HG03342 (cell line): ENCODE data around the gene KCNJ6.
A peak's percentile ranks its signal among the peaks of the same experiment; 100 is the strongest.
"Not testable (repeated sequence)": the region's sequence is repeated elsewhere in the genome, so short reads cannot be mapped to it uniquely, and the experiment has no call there.

Experiments used
- ATAC-seq: cut with Tn5 transposase; IDR thresholded peaks from one replicate; pipeline ENCODE4 v1.9.1; 2021; ENCODE audit warnings: mild to moderate bottlenecking, moderate library complexity; ENCODE audit not compliant: unreplicated experiment

KCNJ6 gene

DNA sequence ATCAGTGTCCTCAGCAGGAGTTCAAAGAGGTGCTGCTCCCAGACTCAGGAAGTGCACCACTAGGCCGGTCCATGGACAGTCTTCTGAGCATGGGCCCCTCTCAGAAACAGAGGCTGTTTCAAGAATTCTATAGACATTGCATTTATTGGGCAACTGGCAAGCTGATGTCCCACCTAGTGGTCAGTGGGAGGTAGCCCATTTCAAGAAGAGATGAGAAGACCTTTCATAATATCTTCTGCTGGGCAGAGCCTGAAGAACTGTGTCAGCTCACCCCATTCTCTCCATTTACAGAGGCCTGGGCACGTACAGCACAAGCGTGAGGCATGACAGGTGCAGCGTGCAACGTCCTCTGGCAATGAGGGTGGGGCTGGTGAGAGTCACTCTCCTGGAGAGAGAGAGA lies 333.7 kb downstream of the KCNJ6 start:
- no peak for ATAC-seq

DNA sequence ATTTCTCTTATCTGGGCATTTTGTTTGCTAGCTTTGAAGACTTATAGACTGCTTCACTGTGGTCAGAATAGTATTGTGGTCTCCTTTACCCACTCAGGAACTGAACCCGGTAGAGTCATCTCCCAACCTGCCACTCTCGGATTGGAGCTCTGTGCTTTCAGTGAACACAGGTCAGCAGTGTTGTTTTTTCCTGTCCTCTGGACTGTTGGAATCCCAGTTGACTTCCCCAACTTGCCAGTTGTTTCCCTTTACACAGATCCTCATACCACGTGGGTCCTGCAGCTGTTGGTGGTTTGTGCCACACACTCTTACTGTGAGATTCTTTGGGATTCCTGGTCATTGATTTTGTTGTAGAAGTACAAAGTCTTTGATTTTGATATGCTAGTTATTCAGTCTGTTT lies 335.6 kb downstream of the KCNJ6 start:
- no peak for ATAC-seq

DNA sequence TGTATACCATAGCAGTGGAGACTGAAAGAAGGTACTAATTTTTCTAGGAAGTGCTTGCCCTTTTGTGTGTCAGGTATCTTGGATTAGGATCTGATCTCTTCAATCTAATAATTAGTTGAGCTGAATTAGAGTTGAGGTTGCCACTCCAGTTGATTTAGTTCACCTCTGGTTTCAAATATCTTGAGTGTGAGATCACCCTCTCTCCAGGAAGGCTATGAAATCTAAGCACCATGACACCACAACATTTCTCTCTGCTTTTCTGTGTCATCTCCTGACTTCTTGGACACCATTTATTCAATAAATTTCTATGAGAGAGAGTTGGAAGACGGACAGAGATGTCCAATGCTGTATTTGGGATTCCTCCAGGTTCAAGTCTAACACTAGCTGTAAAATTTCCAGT lies 336.9 kb downstream of the KCNJ6 start:
- no peak for ATAC-seq

- no peak for ATAC-seq
Observed at GRCh38 chr21:37578471-37579126, 337.7 kb downstream of the KCNJ6 start.

GRCh38 chr21:37576929-37577328 lies 339.3 kb downstream of the KCNJ6 start:
- ATAC-seq: not testable (repeated sequence)

GRCh38 chr21:37575580-37575979 lies 340.7 kb downstream of the KCNJ6 start:
- no peak for ATAC-seq

GRCh38 chr21:37574751-37575150 lies 341.5 kb downstream of the KCNJ6 start:
- ATAC-seq: no peak

GRCh38 chr21:37574316-37574715 lies 341.9 kb downstream of the KCNJ6 start:
- ATAC-seq: no peak

DNA sequence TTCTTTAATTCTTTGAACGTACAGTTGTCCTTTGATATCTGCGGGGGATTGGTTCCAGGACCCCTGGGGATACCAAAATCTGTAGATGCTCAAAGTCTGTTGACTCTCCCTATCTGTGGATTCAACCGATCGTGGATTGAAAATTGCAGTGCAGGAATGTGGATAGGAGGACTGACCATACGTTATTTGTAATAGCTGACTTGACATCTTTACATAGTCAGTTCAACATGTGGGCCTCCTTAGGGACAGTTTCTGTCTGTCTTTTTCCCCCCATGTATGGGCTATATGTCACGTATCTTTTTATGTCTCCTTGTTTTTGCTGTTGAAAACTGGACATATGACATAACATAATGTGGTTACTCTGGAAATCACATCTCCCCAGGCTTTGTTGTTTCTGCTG lies 344.8 kb downstream of the KCNJ6 start:
- ATAC-seq: no peak

GRCh38 chr21:37568916-37569315 lies 347.3 kb downstream of the KCNJ6 start:
- no peak for ATAC-seq

- ATAC-seq: no peak
Observed at GRCh38 chr21:37568415-37568814, 347.8 kb downstream of the KCNJ6 start.

GRCh38 chr21:37566790-37567615 lies 349.3 kb downstream of the KCNJ6 start:
- ATAC-seq: no peak

DNA sequence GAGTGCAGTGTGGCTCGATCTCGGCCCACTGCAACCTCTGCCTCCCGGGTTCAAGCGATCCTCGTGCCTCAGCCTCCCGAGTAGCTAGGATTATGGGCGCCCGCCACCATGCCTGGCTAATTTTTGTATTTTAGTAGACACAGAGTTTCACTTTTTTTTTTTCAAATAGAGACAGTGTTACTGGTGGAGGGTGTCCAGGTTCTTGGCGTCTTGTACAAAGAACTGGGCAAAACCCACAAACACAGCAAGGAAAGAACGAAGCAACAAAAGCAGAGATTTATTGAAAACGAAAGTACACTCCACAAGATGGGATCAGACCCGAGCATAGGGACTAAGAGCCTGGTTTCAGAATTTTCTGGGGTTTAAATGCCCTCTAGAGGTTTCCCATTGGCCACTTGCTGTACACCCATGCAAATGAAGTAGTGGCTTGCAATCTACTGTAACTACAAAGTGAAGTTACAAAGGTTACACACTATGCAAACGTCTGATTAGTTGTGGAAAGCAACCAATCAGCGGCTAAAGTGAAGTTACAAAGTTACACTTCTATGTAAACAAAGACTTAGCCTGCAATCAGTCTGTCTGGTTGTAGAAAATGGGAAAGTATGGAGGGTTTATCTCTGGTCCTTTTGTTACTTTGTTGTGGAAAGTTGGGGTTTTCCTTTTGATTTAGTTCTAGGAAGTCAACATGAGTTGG lies 350.6 kb downstream of the KCNJ6 start:
- ATAC-seq: no peak

DNA sequence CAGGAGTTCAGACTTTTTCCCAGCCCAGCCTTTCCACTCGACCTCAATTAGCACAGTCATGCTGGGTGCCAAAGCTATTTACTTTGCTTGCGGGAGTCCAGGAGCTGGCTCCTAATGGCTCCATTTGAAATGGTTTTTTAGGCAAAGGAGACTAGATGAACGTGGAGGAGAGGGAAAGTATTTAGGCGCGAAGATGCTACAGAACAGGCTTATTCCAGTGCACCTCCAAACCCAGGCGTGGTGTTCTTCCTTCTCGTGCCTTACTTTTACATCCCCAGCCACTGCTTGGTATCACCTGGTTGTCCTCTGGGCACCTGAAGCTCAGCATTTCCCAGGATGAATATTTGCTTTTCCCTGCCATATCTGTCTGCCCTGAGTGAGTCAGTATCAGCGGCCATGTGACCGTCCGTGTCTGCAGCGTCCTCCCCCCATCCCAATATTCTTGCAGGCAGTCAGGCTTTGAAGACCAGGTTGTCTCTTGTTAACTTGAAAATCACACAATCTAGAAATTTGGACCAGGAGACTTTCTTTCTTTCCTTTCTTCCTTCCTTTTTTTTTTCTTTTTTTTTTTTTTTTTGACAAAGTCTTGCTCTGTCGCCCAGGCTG lies 351.2 kb downstream of the KCNJ6 start:
- ATAC-seq: no peak

DNA sequence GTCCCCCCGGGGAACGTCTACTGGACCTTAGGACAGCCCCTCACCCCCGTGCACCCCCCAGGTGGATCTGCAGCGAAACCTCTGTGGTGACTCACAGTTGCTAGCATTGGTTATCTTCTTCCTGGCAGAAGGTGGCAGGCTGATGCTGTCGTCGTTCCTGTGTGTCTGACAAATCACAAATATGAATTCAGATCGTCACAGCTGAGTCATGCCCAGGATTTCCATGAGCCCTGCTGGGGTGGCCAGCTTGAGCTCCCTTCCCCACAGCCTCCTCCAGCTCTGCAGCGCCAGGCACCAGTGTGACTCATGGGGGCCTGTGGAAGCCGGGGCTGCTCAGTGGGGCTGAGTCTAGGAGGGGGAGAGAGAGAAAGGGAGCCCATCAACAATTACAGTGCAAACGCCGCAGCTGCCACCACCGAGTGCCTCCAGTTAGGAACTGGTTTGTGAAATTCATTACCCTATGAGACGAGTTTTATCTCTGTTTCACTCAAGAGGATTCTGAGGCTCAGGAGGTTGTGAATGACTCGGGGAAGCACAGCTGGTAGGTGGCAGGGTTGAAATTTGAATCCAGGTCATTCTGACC lies 351.8 kb downstream of the KCNJ6 start:
- peak; percentile 37 for ATAC-seq

DNA sequence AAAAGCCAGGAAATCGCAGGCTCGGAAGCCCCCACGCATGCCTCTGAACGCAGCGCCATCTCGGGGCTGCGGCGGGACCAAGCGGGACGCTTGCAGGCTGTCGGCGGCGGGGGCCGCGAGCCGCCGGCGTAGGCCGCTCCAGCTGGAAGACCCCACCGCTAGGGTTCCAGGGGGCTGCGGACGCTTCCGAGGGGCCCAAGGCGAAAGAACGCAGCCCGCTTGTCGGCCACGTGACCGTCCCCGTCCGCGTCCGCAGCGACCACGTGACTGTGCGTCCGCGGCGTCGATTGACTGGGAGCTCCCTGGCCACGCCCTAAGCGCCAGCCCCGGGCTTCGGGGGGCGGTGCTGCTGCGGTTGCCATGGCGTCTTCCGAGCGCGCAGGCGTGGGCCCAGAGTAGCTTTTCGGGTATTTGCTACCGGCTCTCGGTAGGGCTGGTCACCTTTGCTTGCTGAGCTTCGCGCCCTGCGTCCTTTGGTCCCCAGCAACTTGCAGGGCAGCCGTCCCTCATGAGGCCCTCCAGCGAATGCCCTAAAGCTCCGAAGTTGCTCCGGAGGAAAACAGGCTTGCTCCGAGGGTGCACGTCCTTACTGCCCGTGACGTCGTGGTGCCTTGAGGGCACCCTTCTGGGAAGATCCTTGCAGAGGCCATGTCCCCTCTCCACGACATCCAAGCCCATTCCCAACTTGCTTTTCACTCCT lies 352.5 kb downstream of the KCNJ6 start:
- peak; percentile 88 for ATAC-seq

- ATAC-seq: peak; percentile 17
Observed at GRCh38 chr21:37562920-37563640, 353.2 kb downstream of the KCNJ6 start.

- ATAC-seq: no peak
Observed at GRCh38 chr21:37561941-37562919, 354.0 kb downstream of the KCNJ6 start.

GRCh38 chr21:37561506-37561905 lies 354.8 kb downstream of the KCNJ6 start:
- ATAC-seq: no peak
